Measurements from ENCODE around the gene LTV1.
"Not testable (repeated sequence)": the region's sequence is repeated elsewhere in the genome, so short reads cannot be mapped to it uniquely, and the experiment has no call there.

The LTV1 gene, protein sequence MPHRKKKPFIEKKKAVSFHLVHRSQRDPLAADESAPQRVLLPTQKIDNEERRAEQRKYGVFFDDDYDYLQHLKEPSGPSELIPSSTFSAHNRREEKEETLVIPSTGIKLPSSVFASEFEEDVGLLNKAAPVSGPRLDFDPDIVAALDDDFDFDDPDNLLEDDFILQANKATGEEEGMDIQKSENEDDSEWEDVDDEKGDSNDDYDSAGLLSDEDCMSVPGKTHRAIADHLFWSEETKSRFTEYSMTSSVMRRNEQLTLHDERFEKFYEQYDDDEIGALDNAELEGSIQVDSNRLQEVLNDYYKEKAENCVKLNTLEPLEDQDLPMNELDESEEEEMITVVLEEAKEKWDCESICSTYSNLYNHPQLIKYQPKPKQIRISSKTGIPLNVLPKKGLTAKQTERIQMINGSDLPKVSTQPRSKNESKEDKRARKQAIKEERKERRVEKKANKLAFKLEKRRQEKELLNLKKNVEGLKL

DNA sequence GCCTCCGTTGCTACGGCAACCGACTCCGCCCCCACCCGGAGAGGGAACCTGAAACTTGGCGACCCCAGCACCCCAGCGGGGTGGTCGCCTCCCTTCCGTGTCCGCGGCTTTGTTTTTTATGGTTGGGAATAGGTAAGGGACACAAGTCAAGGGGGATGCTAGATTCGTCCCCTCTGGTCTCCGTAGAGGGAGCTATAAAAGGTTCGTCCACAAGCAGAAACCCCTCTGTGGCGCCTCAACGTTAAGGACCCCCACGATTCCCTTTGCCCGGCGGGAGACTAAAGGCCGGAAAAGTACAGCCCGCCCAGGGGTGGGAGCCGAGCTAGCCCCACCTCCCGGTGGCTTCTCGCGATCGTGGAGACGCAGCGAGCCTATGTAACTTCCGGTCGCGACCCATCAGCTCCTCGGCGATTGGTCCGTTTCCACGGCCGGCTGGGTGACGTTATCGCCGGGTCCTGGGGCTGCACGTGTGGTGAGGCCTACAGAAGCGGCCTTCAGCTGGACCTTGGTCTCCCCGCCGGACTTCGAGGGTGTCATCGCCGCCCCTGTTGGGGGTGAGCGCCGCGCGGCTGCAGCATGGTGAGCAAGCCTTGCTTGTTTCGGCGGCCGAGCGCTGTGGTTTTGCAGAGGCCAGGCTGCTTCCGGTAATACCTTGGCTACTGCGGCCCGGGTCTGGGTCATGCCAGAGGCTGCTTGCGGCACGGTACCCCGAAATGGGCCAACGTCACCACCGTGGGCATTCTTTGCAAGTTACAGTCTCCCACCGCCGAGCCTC is at the start of gene LTV1:
Gene LTV1, plus strand, starts transcription at position 437 of the 775 bp plus-strand sequence. Its CDS starts 140 bp downstream, at position 577.
- DNase-seq (ENCODE audit: low spot score) = peak; percentile 99

DNA sequence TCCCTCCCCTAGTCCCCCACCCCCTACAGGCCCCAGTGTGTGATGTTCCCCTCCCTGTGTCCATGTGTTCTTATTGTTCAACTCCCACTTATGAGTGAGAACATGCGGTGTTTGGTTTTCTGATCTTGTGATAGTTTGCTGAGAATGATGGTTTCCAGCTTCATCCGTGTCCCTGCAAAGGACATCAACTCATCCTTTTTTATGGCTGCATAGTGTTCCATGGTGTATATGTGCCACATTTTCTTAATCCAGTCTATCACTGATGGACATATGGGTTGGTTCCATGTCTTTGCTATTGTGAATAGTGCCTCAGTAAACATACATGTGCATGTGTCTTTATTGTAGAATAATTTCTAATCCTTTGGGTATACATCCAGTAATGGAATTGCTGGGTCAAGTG is 46.6 kb upstream of the LTV1 start:
- not testable (repeated sequence) for DNase-seq (ENCODE audit: low spot score)

DNA sequence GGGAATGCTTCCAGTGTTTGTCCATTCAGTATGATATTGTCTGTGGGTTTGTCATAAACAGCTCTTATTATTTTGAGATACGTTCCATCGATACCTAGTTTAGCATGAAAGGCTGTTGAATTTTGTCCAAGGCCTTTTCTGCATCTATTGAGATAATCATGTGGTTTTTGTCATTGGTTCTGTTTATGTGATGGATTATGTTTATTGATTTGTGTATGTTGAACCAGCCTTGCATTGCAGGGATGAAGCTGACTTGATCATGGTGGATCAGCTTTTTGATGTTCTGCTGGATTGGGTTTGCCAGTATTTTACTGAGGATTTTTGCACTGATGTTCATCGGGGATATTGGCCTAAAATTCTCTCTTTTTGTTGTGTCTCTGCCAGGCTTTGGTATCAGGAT is 44.7 kb upstream of the LTV1 start:
- DNase-seq (ENCODE audit: low spot score) = not testable (repeated sequence)

DNA sequence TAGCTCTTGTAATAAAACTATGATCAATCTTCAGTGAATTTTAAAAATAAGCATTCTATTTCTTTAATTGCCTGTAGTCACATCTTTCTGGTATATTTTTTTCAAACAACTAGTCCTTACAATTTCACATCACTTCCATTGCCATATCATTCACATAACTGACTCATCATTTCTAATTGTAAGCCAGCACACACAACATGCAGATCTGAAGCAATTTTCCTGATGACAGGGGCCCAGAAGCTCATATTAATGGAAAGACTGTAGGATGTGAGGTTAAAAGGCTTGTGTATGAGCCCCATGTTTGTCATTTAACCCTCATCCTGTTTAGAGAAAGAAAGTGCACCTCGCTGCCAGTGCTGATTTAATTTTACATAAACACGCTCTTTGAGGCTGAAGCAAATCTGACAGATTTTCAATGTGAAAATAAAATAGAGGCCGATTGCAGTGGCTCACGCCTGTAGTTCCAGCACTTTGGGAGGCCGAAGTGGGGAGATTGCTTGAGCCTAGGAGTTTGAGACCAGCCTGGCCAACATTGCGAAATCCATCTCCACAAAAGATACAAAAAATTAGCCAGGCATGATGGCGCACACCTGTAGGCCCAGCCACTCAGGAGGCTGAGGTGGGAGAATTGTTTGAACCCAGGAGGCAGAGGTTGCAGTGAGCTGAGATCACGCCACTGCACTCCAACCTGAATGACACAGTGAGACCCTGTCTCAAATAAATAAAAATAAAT is 40.1 kb upstream of the LTV1 start:
- DNase-seq (ENCODE audit: low spot score) = no peak

DNA sequence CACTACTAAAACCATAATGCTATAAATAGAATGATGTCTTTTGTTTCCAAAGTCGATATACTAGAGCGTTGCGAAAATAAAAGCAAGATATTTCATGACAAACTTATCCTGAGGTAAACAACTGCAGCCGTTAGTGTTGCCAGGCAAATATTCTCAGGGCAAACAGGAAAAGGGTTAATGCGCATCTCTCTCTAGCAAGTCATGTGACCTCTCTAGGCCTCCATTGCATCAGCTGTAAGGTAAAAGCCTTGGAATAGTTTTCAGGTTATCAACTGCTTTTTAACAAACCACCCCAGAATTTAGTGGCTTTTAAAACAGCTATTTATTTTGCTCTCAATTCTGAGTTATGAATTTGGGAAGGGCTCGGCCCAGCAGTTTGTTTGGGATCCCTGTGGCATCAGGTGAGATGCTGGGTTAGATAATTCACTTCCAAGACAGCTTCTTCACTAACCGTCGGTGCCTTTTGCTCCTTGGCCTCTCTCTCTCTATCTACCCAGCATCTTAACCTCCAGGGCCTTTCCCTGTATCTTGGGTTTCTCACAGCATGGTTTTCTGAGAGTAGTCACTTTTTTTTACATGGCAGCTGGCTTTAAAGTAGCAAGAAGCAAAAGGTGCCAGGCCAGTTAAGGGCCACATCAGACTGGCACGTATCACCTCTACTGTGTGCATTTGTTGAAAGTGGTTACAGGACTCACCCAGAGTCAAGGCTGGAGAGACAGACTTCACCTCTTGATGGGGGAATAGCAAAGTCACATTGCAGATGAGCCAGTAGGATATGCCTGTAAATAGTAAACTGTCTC is 39.2 kb upstream of the LTV1 start:
- DNase-seq (ENCODE audit: low spot score) = peak; percentile 29

DNA sequence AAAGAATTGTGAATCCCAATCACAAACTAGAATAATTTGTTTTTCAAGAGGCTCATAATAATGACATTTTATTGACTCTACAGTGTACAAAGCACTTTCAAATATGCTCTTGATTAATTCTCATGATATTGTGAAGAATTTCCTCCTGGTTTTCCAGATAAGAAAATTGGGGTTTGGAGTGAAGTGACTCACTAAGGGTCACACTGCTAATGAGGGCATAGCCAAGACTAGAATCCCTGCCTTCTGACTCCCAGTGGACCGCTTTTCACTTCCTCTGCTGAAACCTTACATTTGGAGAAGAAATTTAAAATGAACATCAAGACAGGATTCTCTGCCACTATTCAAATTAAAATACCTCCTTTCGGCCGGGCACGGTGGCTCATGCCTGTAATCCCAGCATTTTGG is 38.3 kb upstream of the LTV1 start:
- no peak for DNase-seq (ENCODE audit: low spot score)

DNA sequence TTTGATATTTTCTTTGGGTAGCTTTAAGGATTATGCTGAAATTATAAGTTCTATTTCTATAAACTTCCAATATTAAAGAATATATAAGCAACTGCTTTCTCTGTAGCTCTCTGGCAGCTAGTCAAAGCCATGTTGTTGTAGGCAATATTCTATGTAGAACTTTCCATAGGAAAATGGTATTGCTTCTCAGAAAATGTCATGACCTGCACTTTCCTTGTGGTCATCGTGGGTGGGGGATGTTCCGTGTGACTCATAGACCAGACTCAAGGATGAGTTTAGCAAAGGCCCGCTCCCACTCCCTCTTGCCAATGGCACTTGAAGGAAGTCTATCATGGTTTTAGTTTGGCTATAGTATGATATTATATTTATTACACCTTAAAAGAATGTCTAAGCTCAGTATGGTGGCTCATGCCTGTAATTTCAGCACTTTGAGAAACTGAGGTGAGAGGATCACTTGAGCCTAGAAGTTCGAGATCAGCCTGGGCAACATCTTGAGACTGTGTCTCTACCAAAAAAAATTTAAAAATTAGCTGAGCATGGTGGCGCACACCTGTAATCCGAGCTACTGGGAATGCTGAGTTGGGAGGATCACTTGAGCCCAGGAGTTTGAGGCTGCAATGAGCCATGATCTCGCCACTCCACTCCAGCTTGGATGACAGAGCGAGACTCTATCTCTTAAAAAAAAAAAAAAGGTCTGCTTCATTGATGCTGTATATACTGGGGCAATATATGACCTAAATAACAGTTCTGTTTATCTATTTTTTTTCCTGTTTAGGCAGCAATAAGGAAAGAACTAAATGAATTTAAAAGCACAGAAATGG is 36.6 kb upstream of the LTV1 start:
- no peak for DNase-seq (ENCODE audit: low spot score)

DNA sequence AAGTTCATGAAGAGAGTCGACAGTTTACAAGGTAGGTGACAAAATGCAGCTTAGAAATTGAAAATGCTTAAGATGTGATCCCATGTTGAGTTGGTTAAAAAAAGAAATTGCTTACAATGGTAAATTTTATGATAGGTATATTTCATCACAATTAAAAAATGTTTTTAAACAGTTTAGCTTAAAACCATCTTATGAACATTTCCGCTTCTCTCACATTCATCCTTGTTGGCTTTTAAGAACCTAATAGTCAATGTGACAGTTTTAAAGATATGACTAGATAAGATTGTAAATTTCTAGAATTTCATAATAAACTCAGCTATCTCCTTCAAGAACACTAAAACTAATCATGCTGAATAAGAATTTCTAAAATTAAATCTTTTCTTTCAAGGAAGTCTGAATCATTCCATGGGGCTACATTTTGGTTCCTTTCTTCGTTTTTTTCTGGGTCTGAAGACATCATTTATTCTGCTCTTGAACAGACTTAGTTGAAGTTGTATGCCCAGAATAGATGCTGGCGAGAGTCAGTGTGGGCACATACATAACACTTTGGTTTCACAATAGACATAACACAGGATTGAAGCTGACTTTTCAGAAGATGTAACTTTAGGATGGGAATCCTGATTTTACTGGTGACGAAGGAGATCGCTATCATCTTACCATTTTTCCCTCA is 35.9 kb upstream of the LTV1 start:
- DNase-seq (ENCODE audit: low spot score) = no peak

DNA sequence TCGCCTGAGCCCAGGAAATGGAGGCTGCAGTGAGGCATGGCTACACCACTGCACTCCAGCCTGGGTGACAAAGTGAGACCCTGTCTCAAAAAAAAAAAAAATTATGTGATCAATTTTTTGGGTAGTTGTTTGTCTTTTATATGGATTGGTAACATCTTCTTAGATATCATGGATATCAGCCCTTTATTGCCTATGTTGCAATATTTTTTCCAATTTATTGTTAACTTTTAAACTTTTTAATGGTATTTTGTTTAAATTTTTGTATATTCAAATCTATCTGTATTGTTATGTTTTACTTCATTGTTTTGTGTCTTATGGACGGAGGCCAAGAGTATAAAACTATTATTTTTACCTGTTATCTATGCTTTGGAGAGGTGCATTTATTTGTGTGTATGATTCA is 32.4 kb upstream of the LTV1 start:
- DNase-seq (ENCODE audit: low spot score) = no peak

DNA sequence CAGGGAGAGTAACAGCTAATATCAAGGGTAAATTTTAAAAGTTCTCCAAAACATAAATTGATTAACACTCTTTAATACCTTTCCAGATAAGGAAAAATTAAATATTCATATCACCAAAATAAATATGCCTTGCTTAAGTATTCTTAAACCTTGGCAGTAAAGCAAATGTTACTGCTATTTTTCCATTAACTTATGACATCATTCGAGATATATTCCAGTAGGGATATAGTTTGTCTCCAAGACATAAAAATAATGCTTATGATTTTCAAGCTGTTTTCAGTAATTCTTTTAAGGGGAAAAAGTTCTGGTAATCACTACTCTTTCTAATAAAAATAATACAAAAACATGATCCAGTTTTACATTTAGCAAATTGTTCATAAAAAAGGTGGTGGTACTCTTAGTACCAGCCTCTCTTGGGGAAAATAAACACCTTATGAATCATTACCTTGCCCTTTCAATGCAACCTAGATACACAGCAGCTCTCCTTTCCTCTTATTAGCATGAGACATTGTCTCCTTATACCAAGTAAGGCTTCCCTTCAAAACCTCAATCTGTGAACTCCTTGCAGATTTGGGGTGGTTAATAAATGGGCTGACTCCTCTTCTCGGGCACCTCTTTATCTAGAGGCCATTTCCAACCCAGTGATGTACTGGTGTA is 31.5 kb upstream of the LTV1 start:
- no peak for DNase-seq (ENCODE audit: low spot score)

DNA sequence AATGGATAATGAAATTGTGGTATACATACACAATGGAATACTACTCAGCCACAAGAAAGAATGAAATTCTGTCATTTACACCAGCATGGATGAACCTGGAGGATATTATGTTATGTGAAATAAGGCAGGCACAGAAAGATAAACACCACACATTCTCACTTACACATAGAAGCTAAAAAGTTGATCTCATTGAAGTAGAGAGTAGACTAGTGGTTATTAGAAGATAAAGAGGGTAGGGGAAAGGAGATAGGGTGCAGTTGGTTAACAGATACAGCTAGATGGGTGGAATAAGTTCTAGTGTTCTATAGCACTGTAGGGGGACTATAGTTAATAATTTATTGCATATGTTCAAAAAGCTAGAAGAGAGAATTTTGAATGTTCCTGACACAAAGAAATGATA is 25.5 kb upstream of the LTV1 start:
- no peak for DNase-seq (ENCODE audit: low spot score)

DNA sequence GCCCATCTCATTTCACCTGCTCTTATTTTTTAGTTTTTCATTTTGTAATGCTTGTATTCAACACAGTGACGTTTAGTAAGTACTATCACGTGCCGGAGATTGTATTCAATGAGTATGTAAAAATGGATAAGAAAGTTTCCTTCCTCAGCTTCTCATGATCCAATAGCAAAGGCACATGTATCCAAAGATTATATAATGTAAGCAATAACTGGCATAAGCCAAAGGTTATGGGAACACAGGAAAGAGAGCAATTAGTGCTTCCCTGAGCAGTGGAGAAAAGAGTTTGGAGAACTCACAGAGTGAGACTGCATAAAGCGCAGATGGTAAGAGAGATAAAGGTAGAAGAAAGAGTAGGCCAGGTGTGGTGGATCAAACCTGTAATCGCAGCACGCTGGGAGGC is 21.8 kb upstream of the LTV1 start:
- no peak for DNase-seq (ENCODE audit: low spot score)

DNA sequence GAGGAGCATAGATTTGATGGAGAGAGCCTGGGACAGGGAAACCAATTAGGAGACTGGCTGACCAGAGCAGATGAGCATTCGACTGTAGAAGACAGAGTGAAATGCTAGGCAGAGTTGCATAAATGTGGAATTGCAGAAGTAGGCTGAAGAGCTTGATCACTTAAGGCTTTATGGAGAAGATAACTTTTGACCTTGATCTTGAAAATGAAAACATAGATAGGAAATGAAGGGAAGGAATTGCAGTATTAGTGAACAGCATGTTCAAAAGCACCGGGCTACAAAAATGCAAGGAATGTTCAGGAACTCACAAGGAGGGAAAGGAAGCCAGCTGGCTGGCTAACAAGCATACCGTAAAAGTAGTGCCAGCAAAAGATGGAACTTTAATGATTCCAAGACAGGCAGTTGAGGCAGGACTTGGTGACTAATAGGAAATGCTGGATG is 20.5 kb upstream of the LTV1 start:
- no peak for DNase-seq (ENCODE audit: low spot score)

DNA sequence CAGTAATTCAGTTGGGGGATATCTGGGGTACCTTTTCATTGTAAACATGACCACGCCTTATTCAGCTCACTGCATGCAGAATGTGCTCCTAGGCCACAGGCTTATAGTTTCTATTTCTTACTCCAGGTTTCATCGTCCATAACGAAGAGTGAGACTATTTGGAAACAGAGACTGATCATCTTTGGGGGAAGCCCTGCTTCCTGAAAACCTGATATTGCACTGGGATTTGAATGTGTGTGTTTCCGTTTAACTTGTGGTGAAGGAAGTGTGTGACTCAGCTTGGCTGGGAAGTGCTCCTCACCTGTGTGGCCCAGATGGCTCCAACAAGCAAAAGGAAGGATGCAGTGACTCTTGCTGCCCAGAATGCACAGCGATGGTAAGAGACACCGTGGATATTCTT is 19.6 kb upstream of the LTV1 start:
- no peak for DNase-seq (ENCODE audit: low spot score)

DNA sequence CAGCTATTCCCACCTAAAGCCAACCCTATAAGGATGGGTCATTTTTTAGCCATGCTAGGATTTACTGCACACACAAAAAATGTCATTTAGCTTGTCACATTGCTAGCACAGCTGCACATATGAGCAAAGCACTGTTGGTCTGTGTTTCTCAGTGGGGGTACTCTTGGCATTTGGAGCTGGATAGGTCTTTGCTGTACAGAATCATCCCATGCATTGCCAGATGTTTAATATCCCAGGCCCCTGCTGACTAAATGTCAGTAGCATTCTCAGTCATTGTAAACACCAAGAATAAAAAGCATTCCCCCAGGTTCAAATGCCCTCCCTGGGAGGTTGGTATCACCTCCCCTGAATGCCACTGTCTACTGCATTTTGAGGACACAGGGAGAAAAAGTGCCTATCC is 14.6 kb upstream of the LTV1 start:
- no peak for DNase-seq (ENCODE audit: low spot score)

DNA sequence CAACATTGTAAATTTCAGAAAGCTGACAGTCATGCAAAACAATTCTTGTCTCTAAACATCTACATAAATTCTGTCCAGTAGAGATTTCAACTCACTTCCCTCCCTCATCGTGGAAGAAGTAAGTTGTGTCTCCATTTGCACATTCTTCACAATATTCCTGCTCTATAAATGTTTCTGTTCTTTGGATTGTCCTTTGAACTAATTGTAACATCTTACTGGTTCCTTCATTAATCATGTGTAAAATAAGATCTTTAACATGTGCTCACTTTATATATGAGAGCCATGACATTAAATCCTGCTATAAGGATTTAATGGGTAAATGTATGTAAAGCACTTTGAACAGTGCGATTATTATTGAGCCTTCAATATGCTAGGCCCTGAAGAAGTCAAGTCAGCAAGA is 7.0 kb upstream of the LTV1 start:
- no peak for DNase-seq (ENCODE audit: low spot score)

DNA sequence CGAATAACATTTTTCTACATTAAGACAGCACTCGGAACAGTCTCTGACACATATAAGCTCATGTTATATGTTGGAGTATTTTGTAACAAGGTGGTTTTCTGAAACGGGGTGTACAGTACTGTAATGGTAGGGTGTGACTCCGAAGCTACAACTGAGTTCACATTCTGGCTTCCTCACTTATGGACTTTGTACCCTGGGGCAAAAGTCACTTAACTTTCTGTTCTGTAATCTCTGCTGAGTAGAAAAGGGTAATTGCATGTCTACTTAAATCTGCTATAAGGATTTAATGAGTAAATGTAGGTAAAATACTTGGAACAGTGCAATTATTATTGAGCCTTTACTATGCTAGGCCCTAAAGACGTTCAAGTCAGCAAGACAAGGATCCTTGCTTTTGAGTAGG is 4.7 kb upstream of the LTV1 start:
- DNase-seq (ENCODE audit: low spot score) = no peak

DNA sequence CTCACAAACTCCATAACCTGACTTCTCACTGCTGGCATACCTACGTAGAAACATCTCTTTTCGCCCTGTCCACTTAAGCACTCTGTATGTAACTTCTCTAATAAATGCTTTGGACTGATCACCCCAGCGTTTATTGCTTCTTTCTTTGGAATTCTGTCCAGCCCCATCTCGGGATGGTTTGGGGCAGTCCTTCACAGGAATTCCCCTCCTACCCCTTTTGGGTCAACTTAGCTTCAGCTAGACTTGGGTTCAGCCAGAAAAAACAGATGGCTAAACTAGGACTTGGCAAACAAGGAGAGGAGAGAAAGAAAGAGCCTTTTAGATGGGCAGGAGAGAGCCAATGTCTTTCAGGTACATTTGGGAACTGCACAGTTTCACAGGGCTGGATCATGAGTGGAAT is 3.9 kb upstream of the LTV1 start:
- DNase-seq (ENCODE audit: low spot score) = no peak

DNA sequence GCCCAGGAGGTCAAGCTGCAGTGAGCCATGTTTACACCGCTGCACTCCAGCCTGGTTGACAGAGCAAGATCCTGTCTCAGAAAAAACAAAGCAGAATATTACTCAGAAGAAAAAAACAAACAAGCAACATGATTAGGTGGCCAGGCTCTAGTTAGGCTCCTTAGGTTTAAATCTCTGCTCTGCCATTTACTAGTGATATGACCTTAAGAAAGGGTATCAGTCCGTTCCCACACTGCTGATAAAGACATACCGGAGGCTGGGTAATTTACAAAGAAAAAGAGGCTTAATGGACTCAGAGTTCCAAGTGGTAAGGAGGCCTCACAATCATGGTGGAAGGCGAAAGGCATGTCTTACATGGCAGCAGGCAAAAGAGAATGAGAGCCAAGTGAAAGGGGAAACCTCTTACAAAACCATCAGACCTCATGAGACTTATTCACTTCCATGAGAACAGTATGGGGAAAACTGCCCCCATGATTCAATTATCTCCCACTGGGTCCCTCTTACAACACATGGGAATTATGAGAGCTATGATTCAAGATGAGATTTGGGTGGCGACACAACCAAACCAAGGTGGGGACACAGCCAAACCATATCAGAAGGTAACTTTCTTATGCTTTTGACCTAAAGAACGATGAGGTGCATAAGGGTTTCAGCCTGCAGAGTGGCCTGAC is 2.4 kb upstream of the LTV1 start:
- DNase-seq (ENCODE audit: low spot score) = no peak

All from iPS-NIHi11 (cell line).